Cortex of kidney (tissue), 1 donor: ENCODE measurements around the gene CHAF1A.

Experiments used
- DNase-seq: peaks from one replicate; lab custom pipeline; 2025; lab: John Stamatoyannopoulos, UW

Gene CHAF1A

DNA sequence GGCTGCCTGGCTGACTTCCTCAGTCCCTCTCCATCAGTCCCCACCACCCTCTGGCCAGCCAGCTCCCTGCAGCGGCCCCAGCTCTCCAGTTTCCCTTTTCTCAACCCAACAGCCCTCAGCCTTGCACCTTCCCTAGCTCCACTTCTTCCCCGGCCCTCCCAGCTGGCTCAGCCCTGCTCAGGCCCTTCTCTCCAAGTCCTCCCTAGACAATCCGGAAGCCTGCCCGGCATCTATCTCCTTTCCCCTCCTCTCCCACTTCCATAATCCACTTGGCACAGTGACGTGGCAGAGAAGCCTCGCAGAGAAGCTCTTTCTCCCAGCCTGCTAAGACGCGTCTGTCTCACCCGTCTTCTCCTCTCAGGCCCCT is 54.0 kb downstream of the CHAF1A start:
- DNase-seq = no peak

DNA sequence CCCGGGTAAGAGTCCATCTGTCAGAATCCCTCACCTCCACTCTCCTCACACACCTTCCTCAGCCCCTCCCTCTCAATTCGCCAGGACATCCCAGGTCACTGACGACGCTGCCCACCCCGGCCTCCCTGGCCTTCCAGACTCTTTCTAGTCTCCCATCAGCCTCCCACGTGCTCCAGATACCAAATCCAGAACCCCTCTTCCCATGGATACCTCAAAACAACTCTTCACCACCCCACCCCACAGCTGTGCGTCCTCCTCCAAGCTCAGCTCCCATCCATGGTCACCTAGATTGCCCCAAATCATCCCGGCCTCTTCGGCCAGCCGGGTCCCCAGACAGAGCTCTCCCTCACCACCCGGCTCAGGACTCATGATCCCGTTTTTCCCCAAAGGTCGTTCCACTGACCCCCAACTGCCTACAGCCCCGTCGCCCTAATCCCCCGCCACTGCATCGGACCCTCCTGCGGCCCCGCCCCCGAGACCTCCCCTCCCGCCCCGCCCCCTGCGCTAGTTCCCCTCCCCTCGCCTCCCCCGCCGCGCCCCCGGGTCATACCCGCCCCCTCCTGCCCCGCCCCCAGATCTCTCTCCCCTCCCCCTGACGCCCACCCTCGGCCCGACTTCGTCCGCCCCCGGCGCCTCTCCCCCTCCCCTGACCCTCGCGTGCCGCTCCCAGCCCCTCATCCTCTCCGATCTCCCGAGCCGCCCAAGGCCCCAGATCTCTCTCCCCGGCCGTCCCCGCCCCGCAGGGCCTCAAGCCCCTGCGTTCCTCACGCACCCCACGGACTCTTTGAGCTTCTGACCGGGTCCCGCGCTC is 54.6 kb downstream of the CHAF1A start:
- DNase-seq = no peak

DNA sequence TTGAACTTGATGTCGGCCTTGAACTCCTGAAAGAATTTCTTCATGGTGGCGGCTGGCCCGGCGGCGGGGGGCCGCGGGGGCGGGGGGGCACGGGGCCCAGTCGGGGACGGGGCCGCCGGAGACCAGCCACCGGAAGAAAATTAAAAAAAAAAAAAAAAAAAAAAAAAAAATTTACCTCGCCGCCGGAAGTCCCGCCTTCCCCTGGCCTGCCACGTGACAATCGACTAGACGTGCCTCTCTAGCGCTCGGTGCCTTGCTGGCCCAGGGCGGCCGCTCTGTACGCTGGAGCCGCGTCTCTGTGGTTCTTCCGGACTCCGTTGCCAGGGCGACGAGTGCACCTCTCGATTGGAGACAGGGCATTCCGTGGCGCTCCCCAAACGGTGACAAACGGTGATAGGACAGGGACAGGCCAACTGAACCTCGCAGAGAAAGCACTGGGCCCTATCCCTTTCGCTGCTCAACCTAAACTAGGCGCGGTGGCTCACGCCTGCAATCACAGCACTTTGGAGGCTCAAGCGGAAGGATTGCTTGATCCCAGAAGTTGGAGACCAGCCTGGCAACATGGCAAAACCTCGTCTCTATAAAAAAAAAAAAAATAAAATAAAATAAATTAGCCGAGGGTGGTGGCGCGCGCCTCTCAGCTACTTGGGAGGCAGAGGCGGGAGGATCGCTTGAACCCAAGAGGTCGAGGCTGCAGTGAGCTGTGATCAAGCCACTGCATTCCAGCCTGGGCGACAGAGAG is 55.4 kb downstream of the CHAF1A start, which contains the start of gene UBXN6:
TSS of gene UBXN6 (minus strand) at position 141 of the 742 bp plus-strand sequence. CDS start at position 44, 97 bp downstream.
- DNase-seq = no peak

DNA sequence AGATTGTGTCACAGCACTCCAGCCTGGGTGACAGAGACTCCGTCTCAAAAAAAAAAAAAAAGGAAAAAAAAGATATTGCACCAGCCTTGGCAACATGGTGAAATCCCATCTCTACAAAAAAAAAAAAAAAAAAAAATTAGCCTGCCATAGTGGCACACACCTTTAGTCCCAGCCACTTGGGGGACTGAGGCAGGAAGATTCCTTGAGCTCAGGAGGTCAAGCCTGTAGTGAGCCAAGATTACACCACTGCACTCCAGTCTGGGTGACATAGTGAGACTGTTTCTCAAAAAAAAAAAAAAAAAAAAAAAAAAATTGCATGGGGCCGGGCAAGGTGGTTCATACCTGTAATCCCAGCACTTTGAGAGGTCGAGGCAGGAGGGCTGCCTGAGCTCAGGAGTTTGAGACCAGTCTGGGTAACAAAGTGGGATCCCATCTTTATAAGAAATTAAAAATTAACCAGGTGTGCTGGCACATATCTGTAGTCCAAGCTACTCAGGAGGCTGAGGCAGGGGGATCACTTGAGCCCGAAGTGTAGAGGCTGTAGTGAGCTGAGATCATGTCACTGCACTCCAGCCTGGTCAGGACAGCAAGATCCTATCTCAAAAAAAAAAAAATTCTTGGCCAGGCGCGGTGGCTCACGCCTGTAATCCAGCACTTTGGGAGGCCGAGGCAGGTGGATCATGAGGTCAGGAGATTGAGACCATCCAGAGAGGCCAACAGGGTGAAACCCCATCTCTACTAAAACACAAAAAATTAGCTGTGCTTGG is 62.6 kb downstream of the CHAF1A start:
- no peak for DNase-seq

DNA sequence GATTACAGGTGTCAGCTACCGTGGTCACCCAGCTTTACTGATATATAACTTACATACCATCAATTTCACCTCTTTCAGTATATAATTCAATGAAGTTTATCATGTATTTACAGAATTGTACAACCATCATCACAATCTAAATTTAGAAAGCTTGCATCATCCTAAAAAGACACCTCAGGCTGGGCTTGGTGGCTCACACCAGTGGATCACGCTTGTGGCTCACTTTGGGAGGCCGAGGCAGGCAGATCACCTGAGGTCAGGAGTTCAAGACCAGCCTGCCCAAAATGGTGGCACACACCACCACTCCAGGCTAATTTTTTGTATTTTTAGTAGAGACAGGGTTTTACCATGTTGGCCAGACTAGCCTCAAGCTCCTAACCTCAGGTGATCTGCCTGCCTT is 65.4 kb downstream of the CHAF1A start:
- no peak for DNase-seq

DNA sequence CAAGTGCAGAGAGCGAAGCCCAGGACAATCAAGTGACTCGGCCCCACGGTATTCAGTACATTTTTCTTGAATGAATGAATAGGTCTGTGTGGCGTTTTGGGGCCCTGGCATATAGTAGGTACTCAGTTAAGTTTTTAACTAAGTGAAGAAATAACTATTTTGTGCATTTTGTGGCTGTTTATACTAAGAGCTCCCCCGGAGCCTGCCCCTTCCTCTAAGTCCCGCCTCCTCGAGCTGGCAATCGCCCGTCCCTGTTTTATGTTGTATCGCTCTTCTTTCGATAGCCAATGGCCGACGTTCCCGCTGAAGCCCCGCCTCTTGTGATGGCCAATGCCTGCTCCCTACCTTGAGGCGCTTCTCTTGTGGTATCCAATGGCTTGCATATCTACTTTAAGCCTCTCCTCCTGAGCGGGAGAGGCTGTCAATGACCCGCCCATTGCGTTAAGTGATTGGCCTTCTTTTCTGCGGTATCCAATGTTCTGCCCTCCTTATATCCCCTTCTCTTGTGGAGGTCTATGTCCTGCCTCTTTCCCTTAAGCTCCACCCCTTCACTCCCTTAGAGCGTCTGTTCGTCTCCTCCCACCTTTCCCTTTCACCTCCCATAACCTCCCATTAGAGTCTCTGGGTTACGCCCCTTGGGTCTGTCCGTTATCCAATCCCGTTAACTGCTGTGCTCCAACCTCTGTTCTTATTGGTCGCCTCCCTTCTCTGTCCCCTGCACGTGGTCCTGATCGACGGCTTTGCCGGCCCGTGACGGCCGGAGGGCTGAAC is 69.1 kb downstream of the CHAF1A start:
- no peak for DNase-seq

DNA sequence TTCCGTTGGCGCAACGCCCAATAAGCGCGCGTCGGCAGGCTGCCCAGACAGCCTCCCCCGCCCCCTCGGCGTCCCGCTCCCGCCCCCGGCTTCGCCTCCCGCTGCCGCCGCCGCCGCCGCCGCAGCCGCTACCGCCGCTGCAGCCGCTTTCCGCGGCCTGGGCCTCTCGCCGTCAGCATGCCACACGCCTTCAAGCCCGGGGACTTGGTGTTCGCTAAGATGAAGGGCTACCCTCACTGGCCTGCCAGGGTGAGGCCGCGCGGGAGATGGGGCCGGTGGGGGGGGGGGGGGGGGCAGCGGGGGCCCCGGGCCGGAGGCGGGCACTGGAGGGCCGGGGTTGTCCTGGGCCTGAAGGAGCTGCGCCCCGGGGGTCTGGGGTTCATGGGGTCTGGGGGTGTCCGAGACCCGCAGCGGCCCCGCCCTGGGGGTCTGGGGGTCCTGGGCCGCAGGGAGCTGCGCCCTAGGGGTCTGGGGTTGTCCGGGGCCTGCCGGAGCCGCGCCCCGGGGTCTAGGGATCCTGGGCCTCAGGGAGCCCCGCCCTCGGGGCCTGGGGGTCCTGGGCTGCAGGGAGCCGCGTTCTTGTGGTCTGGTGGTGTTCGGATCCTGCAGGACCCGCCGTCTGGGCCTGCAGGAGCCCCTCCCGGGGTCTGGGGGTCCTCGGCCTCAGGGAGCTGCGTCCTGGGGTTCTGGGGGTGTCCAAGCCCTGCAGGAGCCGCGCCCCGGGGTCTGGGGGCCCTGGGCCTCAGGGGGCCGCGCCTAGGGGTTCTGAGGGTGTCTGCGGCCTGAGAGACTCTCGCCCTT is 69.9 kb downstream of the CHAF1A start, which contains the start of gene HDGFL2:
TSS of gene HDGFL2 (plus strand) at position 124 of the 801 bp plus-strand sequence. CDS start at position 178, 54 bp downstream.
- DNase-seq = no peak

DNA sequence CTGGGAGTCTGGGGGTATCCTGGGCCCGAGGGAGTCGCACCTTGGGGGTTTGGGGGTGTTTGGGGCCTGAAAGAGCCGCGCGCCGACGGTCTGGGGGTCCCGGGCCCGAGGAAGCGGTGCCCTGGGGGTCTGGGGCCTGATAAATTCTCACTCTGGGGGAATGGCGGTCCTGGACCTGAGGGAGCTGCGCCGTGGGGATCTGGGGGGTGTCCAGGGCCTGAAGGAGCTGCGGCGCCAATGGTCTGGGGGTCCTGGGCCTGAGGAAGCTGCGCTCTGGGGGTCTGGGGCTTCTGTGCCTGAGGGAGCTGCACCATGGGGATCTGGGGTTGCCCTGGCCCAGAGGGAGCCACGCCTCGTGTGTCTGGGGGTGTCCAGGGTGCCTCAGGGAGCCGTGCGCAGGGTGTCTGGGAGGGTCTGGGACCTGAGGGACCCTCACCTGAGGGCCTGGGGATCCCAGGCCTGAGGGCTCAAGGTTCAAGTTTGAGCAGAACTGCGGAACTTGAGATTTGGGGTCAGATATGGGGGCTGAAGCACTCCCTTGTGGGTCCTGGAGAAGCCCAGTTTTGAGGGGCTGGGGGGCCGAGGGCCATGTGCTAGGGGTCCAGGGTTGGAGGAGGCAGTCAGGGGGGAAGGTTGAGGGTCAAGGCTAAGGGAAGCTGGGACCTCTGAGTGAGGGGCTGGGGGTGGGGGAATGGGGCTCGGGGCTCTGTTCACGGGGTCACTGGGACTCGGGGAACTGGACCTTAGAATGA is 70.7 kb downstream of the CHAF1A start:
- no peak for DNase-seq

DNA sequence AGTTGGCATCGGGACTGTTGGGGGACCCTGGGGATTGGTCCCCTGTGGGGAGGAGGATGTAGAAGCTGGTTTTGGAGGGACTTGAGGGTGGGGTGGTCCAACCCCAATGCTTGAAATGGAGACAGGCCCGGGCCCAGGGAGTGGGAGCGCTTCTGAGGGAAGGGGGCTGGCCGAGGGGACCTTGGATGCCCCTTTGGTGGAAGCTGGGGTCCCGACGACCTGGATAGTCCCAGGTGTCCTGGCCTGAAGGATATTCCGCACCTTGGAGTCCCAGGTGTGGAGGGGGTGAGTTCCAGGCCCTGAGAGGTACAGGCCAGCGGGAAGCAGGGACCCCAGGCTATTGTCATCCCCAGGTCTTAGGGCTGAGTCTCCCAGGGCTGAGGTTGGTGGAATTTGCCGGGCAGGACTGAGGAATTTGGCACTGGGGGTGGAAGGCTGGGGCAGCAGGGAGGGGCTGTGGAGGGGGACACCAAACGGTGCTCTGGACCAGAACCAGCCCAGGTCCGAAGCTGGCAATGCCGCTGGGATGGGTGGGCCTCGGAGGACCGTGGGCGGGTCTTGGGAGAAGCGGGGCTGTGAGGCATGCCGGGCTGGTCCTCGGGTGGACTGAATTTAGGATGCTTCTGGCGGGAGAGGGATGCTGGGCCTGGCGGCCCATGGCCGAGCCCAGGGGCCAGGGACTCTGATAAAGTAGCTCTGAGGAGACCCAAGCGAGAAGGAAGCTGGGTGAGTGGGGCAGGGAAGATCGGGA is 71.5 kb downstream of the CHAF1A start:
- DNase-seq = no peak

DNA sequence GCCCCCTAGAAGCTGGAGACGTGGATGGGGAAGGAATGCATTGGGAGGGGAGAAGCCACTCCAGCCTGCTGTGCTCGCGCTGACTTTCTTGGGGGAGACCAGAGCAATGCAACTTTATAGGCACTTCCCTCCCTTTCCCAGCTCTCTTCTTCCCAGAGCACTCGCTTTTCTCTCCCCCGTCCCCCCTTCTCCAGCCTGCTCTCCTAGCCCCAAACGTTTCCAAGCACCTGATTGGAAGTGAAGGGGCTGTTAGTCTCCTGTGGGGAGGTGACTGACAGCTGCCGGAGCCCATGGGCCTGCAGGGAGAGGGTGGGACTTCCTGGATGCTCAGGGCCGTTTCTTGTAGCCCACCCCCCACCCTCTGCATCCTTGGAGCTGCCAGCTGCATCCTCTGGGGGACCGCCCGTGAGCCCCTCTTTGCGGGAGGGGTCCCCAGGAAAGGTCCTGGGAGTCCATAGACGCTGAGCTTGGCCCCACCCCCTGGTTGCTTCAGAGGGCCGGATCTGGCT is 72.1 kb downstream of the CHAF1A start:
- DNase-seq = no peak

DNA sequence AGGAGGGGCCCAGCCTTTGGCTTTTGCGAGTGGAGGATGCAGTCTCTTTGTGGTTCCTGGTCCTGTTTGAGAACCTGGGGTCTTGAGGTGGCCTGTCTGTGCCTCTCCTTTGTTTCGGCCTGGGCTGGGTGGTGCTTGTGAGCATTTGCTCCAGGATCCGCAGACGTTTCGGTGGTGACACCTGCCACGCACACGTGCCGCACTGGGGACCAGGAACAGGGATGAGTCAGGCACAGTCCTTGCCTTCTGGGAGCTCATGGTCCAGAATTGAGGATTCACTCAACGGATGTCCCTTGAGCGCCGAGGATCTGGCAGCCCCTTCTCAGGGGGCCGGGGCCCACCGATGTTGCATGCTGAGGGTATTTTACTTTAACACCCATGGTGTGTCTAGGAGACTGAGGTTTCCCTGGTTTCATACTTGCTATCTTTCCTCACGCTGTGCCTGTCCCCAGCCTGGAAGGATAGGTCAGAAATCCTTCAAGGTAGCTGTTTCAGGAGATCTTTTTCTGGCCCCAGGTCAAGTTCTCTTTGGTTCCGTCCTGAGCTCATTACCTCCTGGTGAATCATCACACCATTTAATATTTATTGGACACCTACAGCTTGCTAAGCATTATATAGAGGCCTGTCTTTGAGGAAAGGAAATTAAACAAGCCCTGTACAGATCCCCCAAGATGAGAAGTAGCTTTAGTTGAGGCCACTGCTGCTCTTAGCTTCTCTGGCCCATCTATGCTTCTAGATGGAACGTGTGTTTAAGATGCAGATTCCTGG is 74.8 kb downstream of the CHAF1A start:
- no peak for DNase-seq

DNA sequence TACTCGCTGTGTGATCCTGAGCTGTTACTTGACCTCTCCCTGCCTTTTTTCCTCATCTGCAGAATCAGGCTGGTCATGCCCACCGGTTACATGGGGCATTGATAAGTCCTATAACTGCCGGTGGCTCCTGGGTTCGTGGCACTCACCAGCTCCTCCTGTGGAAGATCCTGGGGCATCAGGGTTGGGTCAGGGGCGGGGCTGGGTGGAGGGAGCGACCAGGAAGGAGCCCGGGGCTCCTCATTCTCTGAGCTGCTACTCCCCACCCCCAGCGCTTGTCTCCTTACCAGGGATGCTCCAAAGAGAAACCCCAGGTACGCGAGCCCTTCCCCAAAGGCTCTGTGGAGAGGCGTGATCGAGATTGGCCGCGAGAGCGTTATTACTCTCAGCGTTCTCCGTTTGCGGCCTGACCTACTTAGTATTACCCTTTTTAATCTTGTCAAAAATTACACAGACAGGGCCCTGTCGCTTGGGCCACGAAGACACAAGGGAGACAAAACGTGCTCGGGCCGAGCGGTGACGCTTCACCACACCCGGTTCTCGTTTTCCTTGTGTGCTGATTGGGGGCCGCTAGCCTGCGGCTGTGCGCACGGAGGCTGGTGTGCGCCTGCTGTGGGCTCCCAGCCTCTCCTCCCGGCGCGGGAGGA is 80.4 kb downstream of the CHAF1A start:
- DNase-seq = no peak

DNA sequence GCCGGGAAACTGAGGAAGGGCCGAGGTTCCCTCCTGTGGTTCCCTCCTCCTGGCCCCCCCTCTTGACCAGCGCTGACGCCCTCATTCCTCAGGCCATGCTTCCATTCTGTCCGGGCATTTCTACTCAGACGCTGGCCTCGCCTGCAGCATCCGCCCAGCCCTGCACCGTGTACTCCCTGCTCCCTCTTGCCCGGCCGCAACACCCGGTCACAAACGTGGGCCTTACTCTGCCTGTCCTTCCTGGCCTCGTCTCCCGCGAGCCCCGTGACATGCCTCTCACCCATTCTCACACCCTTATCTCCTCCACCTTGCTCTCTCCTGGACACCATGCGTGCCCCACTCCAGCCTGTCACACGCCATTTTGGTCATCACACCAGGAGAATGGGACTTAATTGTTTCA is 80.9 kb downstream of the CHAF1A start:
- no peak for DNase-seq

DNA sequence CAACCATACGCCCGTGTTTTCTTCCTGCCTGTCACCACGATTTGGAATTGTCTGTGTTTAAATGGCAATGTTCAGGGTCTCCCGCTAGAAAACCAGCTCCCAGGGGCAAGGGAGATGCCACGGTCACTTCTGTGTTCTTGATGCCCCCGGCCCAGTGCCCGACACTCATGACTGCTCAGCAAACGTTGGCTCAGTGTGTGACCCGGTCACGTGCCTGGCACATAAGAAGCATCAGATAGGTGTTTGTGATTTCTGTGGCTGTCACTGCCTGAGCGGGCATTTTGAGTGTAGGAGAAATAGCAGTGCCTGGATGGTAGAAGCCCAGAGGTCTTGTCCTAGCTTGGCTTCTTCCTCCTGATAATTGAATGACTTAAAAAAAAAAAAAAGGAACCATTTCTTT is 85.1 kb downstream of the CHAF1A start:
- DNase-seq = no peak

DNA sequence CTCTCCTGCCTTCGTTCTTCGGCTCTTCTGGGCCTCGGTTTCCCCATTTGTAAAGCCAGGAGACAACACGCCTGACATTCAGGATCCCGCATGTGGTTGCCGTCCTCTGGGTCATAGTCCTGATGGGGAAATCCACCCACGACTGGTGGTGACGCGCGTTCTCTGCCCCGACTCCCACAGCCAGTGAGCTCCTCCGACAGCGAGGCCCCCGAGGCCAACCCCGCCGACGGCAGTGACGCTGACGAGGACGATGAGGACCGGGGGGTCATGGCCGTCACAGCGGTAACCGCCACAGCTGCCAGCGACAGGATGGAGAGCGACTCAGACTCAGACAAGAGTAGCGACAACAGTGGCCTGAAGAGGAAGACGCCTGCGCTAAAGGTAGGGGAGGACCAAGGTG is 86.1 kb downstream of the CHAF1A start:
- DNase-seq = no peak

DNA sequence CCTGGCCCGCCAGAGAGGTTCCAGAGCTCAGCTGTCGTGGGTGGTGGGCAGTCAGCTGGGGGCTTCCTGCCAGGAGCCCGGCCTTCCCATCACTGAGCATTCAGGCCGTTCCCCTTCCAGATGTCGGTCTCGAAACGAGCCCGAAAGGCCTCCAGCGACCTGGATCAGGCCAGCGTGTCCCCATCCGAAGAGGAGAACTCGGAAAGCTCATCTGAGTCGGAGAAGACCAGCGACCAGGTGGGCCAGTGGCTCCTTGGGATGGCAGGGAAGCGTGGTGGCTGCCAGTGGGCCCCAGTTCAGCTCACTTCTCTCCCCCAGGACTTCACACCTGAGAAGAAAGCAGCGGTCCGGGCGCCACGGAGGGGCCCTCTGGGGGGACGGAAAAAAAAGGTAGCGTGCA is 89.0 kb downstream of the CHAF1A start:
- DNase-seq = no peak

DNA sequence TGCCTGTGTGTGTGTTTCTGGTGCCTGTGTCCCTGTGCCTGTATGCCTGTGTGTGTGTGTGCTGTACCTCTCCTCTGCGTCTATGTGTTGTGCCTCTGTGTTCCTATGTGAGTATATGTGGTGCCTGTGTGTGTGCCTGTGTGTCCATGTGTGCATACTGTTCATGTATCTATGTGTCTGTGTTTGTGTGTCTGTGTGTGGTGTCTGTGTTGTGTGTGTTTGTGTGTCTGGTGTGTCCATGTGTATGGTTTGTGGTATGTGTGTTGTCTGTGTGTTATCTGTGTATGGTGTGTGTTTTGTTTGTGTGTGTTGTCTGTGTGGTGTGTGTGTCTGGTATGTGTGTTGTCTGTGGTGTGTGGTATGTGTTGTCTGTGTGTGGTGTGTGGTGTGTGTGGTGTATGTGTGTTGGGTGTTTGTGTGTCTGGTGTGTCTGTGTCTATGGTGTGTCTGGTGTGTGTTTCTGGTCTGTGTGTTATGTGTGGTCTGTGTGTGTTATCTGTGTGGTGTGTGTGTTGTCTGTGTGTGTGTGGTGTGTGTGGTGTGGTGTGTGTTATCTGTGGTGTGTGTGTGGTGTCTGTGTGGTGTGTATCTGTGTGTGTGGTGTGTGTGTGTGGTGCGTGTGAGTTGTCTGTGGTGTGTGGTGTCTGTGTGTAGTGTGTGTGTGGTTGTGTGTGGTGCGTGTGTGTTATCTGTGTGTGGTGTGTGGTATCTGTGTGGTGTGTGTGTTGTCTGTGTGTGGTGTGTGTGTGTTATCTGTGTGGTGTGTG is 90.1 kb downstream of the CHAF1A start:
- no peak for DNase-seq
